Motor neuron (in vitro differentiated cells): ENCODE measurements around the gene NUP50. TPM values are rescaled to one million over a fixed set of nuclear protein-coding genes. Genes with fewer than 3 reads are reported as not detected.

Experiments used
- ATAC-seq, 8 experiments: fragments of 200-7000 bp; cut with Tn5 transposase; replicated peaks in 6 of 8; 2 replicates each; pipeline ENCODE4 v1.8.0; 2021; ENCODE audit warnings: mild to moderate bottlenecking in 8 of 8, moderate library complexity in 8 of 8
- H3K27ac ChIP-seq, 2 donors: fragments of 250-450 bp; sonication (Bioruptor Pico); 2 replicates each; pipeline ENCODE4 v1.9.0; 2021; ENCODE audit warnings: antibody characterized with exemption in 2 of 2, mild to moderate bottlenecking in 2 of 2, moderate library complexity in 1 of 2
- H3K4me1 ChIP-seq, 2 donors: fragments of 250-450 bp; sonication (Bioruptor Pico); replicated peaks in 1 of 2; 2 replicates each; pipeline ENCODE4 v1.6.1; 2021; ENCODE audit warnings: antibody characterized with exemption in 2 of 2, mild to moderate bottlenecking in 2 of 2, moderate library complexity in 1 of 2
- H3K4me3 ChIP-seq, 5 donors: fragments of 250-450 bp; sonication (Bioruptor Pico); 2 replicates each; pipeline ENCODE4 v1.9.0; 2021; ENCODE audit warnings: antibody characterized with exemption in 5 of 5, mild to moderate bottlenecking in 5 of 5, moderate library complexity in 4 of 5
- WGBS, 10 experiments: fragments of 450-650 bp; shearing (Covaris generic); methylation state at CpG; one replicate each; pipeline ENCODE4 v1.0.0; 2022; 5-methylcytosine and 5-hydroxymethylcytosine counted together
- in situ Hi-C, 9 experiments: fragments of 400-800 bp; cut with MboI; loops; one replicate each; pipeline ENCODE4 v1.15.0; 2021; ENCODE audit warnings: low sequenced_read_pairs in 9 of 9, low pct_unique_long_range_greater_than_20kb in 2 of 9; ENCODE audit not compliant: unreplicated experiment in 9 of 9
- total RNA-seq, 8 experiments: library from RNA; unstranded; fragments of 300-600 nt; gene quantifications; 2 replicates each; pipeline versions ENCODE4 v1.2.3 to v1.2.4, GENCODE V29; 2022

The NUP50 gene
- total RNA-seq, 8 experiments from 2014 or later, result 19.5 to 55.9 (median 29.1) TPM

DNA sequence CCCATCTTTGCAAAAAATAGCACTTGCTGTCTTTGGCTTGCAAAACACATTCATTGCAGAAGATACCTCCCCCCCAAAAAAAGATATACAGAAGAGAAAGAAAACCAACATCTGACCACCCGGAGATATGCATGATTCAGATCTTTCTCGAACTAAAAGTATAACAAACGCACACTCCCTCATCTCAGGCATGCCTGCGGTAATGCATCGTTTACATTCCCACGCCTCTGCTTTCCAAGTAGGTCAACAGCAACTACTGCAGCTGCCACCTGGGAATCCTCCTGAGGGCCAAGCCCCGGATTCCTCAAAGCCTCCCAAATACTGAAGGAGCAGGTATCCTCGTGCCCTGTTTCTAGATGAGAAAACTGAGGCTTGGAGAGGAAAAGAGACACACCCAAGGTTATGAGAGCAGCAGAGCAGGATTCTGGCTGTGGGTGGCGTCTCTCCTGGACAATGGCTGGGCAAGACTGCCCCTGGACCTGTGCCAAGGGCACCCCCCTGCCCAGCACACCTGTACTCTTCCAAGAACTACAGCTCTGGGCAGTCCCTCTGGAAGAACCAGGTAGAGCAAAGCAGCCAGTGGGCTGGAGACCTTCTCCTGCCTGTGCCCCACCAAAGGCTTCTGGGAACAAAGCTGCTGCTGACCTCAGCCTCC lies 38.1 kb downstream of the NUP50 start:
- 0 to 100% (median 69%) methylated on average over 1 to 7 of the region's 9 CpGs; no CpG with 5 or more reads in 1 of the 10 experiments for WGBS, 10 experiments
- Histone ChIP-seq H3K27ac (no peak overlapping the region), H3K4me1 (no peaks in the 10 kb centered on the region), H3K4me3 (no peak overlapping the region)
- ATAC-seq, result peak in 1 of 8 experiments; percentile 80
- in situ Hi-C loops, result no loop called here

- WGBS, 10 experiments, result 41 to 96% (median 86%) methylated on average over 1 to 9 of the region's 36 CpGs; no CpG with 5 or more reads in 4 of the 10 experiments
- ATAC-seq, result peak in 1 of 8 experiments; percentile 7
- H3K27ac ChIP-seq, result no peak overlapping the region
- H3K4me1 ChIP-seq, result no peaks in the 10 kb centered on the region
- in situ Hi-C loops, result no loop called here
- no peak overlapping the region for H3K4me3 ChIP-seq
Observed at GRCh38 chr22:45202333-45203149, 38.8 kb downstream of the NUP50 start.

- H3K4me3 ChIP-seq, result no peak overlapping the region
- in situ Hi-C loops, result no loop called here
- ATAC-seq, result no peak
- WGBS, 10 experiments, result 93 to 100% (median 100%) methylated on average over 1 to 8 of the region's 40 CpGs; no CpG with 5 or more reads in 7 of the 10 experiments
- H3K27ac ChIP-seq, result no peak overlapping the region
- no peaks in the 10 kb centered on the region for H3K4me1 ChIP-seq
Observed at GRCh38 chr22:45203150-45203951, 39.6 kb downstream of the NUP50 start.

DNA sequence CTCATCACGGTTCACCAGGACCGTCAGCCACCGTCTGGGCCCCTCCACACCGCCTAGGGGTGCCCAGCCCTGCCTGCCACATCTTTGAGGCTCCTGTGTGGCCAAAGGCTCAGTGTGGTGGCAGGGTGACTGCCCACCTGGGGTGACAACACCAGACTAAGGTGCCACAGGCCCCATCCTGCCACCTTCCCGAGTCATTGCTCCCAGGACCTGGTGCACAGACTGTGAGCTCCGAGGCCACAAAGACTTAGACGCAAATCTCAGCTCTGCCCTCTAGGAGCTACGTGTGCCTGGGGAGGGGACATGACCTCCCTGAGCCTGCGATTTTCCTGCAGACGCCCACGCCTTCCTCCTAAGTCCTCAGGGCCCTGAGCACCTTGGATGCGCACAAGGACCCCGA lies 40.5 kb downstream of the NUP50 start:
- in situ Hi-C loops, result no loop called here
- WGBS, 10 experiments, result 64 to 100% (median 100%) methylated on average over 2 to 4 of the region's 13 CpGs; no CpG with 5 or more reads in 7 of the 10 experiments
- Histone ChIP-seq H3K4me1 (peaks cover 4% of the 10 kb centered on the region in 2 donors), H3K27ac (no peak overlapping the region), H3K4me3 (no peak overlapping the region)
- no peak for ATAC-seq

DNA sequence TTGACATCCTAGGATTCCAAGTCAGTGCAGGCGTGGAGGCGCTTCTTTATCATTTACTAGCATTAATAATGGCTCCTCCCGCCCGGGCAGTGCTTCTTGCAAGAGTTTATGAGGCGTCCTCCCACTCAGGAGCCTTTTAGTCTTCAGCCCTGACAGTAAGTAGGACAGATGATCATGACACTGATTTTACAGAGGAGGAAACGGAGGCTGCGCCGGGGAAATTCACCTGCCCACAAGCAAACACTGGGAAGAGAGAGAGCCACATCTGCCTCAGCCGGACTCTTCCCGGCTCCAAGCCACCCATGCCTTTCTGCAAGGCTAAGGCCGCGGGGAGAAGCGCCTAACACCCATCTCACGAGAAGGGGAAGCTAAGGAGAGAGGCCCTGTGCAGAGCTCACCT lies 41.1 kb downstream of the NUP50 start:
- in situ Hi-C loops, result no loop called here
- Histone ChIP-seq H3K27ac (no peak overlapping the region), H3K4me3 (no peak overlapping the region), H3K4me1 (peaks cover 10% of the 10 kb centered on the region in 2 donors)
- 63 to 92% (median 82%) methylated on average over 2 to 4 of the region's 14 CpGs; no CpG with 5 or more reads in 7 of the 10 experiments for WGBS, 10 experiments
- no peak for ATAC-seq

DNA sequence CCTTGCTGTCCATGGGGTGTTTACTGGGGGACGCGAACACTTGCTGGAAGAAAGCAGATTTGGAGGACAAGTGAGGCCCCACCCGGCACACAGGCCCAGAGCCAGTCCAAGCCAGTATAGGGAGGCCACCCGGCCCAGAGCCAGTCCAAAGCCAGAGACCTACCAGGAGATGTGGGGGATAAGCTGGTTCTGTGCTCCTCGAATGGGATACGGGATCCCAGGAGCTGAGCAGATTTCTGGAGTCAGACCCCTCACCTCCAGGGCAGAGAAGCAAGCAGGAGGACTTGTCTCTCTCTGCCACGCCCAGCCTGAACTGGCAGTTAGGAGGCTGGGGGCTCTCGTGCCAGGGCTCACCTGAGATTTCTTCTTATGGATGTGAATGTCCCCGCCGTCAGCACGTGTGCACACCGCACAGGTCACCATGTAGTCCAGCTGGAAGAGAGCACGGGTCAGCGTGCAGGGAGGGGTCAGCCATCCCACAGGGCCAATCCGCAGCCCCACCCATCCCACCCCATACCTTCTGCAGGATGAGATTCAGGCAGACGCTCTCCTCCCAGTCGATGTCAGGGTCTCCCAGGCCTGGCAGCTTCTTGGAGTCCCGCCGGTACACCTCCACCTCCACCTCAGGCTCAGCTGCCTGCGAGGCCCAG lies 41.7 kb downstream of the NUP50 start:
- in situ Hi-C loops, result no loop called here
- 71 to 100% (median 91%) methylated on average over 1 to 8 of the region's 20 CpGs; no CpG with 5 or more reads in 5 of the 10 experiments for WGBS, 10 experiments
- no peak for ATAC-seq

DNA sequence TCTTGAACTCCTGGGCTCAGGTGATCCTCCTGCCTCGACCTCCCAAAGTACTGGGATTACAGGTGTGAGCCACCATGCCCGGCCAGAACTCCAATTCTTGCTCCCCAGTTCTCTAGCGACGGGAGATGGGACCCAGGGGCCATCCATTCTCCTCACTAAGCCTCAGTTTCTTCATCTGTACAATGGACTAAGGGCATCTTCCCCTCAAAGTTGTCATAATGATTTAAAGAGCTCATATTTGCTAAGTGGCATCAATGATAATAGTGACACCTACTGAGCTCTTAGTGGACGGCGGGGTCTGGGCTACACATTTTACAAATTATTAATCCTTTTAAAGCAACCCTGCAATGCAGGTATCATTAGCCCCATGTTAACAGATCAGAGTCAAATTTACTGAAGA lies 42.5 kb downstream of the NUP50 start:
- in situ Hi-C loops, result no loop called here
- Histone ChIP-seq H3K27ac (no peak overlapping the region), H3K4me3 (no peak overlapping the region), H3K4me1 (peaks cover 12 to 15% of the 10 kb centered on the region in 2 donors)
- ATAC-seq, result no peak
- 75 to 100% (median 80%) methylated on average over 1 to 5 of the region's 6 CpGs; no CpG with 5 or more reads in 3 of the 10 experiments for WGBS, 10 experiments

More for the DNA sequence above, 41.7 kb downstream of the NUP50 start:
- Histone ChIP-seq H3K27ac (no peak overlapping the region), H3K4me1 (peaks cover 12 to 15% of the 10 kb centered on the region in 2 donors), H3K4me3 (no peak overlapping the region)

DNA sequence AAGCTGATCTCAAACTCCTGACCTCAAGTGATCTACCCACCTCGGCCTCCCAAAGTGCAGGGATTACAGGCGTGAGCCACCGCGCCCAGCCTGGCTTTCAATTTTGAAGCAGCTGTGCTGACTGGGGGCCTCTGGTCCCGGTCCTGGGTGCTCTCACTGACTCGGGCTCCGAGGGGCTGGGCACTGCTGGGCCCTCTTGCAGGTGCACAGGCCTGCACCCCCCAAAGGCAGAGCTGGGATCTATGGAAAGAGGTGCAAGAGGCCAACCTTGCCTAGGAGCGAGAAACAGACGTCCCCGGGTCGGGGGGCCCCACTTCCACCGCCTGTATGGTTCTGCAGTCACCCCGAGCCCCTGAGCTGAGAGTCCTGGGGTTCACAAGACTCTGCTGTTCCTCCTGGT lies 43.8 kb downstream of the NUP50 start:
- in situ Hi-C loops, result no loop called here
- Histone ChIP-seq H3K4me3 (no peak overlapping the region), H3K27ac (no peak overlapping the region), H3K4me1 (peaks cover 17 to 23% of the 10 kb centered on the region in 2 donors)
- 85 to 100% (median 100%) methylated on average over 1 to 5 of the region's 13 CpGs; no CpG with 5 or more reads in 7 of the 10 experiments for WGBS, 10 experiments
- ATAC-seq, result no peak

DNA sequence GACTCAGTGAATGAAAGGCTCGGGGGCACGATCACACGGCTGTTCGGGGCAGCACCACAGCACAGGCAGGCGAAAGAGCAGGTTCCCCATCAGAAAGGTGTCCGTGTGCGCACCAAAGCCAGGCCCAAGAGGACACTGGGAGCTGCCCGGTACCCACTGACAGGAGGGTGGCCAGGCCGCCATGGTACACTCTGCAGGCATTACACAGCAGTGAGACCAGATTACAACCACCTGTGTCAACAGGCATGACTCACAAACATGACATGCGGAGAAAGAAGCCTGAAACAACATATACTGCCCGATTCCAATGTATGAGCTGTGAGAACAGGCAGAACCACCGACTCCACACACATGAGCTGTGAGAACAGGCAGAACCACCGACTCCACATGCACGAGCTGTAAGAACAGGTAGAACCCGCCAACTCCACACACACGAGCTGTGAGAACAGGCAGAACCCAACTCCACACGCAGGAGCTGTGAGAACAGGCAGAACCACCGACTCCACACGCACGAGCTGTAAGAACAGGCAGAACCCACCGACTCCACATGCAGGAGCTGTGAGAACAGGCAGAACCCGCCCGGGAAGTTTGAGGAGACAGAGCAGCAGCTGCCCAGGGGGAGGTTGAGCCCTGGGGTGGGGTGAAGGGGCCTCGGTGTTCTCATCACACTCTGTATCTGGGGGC lies 44.4 kb downstream of the NUP50 start:
- Histone ChIP-seq H3K27ac (no peak overlapping the region), H3K4me1 (peaks cover 22 to 29% of the 10 kb centered on the region in 2 donors), H3K4me3 (no peak overlapping the region)
- 69 to 100% (median 87%) methylated on average over 1 to 10 of the region's 24 CpGs; no CpG with 5 or more reads in 5 of the 10 experiments for WGBS, 10 experiments
- peak in 1 of 8 experiments; percentile 2 for ATAC-seq
- in situ Hi-C loops, result no loop called here

DNA sequence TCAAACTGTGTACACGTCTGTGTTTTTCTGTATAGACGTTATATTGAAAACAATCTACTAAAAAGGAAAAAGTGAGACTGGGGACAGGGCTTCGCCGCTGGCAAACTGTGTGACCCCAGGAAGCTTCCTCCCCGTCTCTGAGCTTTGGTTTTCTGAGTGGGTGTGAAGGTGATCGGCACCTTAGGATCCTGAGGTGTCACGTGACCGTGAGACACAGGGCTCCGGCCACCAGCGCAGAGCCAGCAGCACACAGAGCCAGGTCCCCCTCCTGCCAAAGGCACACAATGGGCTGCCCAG lies 44.9 kb downstream of the NUP50 start:
- WGBS, 10 experiments, result 60 to 100% (median 82%) methylated on average over 1 to 9 of the region's 10 CpGs; no CpG with 5 or more reads in 7 of the 10 experiments
- no peak overlapping the region for H3K27ac ChIP-seq
- in situ Hi-C loops, result no loop called here
- peaks cover 24 to 32% of the 10 kb centered on the region in 2 donors for H3K4me1 ChIP-seq
- ATAC-seq, result no peak
- H3K4me3 ChIP-seq, result no peak overlapping the region

DNA sequence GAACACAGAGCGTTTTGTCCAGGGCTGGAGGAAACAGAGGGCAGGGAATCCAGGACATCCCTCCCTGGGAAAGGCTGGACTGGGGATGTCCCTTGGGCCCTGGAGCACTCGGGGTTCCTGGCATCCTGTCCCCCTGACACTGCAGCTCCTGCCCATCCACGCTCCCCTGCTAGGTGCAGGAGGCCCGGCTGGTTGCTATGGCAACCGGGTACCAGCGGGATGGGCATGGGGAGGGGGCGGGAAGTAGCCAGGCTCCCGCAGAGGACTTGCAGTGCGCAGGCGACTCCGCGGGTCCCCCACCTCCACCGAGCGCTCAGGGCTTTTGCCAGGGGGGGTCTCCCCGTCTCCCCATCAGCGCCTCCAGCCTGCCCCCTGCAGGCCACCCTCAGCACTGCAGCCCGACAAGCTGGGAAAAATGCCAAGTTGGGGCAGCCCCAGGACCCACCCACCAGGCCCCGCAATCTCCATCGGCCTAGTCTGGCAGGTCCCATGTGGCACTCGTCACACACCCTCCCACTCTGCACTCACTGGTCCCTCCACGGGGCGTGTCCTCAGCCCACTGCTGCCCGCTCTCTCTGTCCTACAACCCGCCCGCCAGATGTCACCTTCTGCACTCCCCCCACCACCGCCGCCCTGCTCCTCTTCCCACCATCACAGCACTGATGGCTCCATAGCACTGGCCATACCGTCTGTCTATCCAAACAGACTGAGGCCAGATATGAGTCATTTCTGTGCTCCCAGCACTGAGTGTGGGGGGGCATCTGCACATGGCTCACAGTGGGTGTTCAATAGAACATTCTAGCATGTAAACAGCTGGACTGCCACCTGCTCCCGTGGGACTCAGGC lies 45.5 kb downstream of the NUP50 start:
- Histone ChIP-seq H3K4me1 (peaks cover 24 to 32% of the 10 kb centered on the region in 2 donors), H3K27ac (peak overlapping the region in 1 of 2 donors; percentile 42), H3K4me3 (no peak overlapping the region)
- ATAC-seq, result peak; percentile 26 to 70 (median 59)
- in situ Hi-C loops, result no loop called here
- 0 to 60% (median 43%) methylated on average over 1 to 3 of the region's 29 CpGs; no CpG with 5 or more reads in 4 of the 10 experiments for WGBS, 10 experiments
